ENCODE measurements around the gene SEZ6L. TPM values are rescaled to one million over a fixed set of nuclear protein-coding genes. Genes with fewer than 3 reads are reported as not detected.

Gene SEZ6L
- total RNA-seq, 4 donors from 2014 or later = under 0.01 to 0.63 (median 0.22) TPM

DNA sequence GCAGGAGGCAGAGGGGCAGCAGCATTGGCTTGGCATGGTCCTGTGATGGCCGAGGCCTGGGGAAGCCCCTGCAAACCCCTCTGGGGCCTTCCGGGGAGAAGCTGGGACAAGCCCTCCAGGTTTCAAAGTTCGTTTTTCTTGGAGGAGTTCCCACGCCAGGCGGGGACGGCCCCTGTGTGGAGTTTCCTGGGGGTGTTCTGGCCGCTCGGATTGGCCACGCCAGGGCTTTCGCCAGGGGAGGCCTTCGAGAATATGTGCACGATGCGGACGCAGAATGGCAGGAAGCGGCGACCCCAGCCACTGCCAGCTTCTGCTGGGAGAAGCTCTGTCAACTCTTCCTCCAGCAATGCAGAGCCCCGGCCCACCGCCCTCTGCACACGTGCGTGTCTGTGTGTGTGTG is 157.5 kb downstream of the SEZ6L start:
- no peaks in the 10 kb centered on the region for H3K27me3 ChIP-seq

DNA sequence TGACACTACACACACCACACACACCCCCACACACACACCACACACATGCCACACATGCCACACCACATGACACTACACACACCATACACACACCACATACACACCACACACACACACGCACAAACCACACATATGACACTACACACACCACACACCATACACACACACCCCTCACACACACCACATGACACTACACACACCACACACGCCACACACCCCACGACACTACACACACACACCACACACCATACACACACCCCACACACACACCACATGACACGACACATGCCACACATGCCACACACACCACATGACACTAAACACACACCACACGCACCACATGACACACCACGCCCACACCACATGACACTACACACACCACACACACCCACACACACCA is 158.0 kb downstream of the SEZ6L start:
- no peak overlapping the region for H3K27ac ChIP-seq
- no peak overlapping the region for H3K4me3 ChIP-seq
- no peaks in the 10 kb centered on the region for H3K36me3 ChIP-seq
- WGBS, 2 donors = 88 to 89% methylated on average over 6 of the region's 6 CpGs
- TF ChIP-seq, protein P1, sequence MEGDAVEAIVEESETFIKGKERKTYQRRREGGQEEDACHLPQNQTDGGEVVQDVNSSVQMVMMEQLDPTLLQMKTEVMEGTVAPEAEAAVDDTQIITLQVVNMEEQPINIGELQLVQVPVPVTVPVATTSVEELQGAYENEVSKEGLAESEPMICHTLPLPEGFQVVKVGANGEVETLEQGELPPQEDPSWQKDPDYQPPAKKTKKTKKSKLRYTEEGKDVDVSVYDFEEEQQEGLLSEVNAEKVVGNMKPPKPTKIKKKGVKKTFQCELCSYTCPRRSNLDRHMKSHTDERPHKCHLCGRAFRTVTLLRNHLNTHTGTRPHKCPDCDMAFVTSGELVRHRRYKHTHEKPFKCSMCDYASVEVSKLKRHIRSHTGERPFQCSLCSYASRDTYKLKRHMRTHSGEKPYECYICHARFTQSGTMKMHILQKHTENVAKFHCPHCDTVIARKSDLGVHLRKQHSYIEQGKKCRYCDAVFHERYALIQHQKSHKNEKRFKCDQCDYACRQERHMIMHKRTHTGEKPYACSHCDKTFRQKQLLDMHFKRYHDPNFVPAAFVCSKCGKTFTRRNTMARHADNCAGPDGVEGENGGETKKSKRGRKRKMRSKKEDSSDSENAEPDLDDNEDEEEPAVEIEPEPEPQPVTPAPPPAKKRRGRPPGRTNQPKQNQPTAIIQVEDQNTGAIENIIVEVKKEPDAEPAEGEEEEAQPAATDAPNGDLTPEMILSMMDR (IDR thresholded peaks at IDR 0.05) = no peak
- TF ChIP-seq EP300 (IDR thresholded peaks at IDR 0.05) (no peak), POLR2A (IDR thresholded peaks at IDR 0.05) (no peak)
- H3K4me1 ChIP-seq = no peaks in the 10 kb centered on the region
- DNase-seq (ENCODE audit: low spot score in 2 of 2) = no peak
- H3K9me3 ChIP-seq = no peaks in the 10 kb centered on the region
- H3K27me3 ChIP-seq = no peaks in the 10 kb centered on the region

More for the DNA sequence above, 157.5 kb downstream of the SEZ6L start:
- Histone ChIP-seq H3K4me3 (no peak overlapping the region), H3K27ac (no peak overlapping the region), H3K36me3 (no peaks in the 10 kb centered on the region), H3K4me1 (no peaks in the 10 kb centered on the region), H3K9me3 (no peaks in the 10 kb centered on the region)
- WGBS, 2 donors = 57 to 59% methylated on average over 9 to 20 of the region's 20 CpGs
- DNase-seq (ENCODE audit: low spot score in 2 of 2) = no peak
- no peak for TF ChIP-seq EP300 (IDR thresholded peaks at IDR 0.05)
- TF ChIP-seq, protein P1 (IDR thresholded peaks at IDR 0.05) = no peak
- no peak for TF ChIP-seq POLR2A (IDR thresholded peaks at IDR 0.05)

DNA sequence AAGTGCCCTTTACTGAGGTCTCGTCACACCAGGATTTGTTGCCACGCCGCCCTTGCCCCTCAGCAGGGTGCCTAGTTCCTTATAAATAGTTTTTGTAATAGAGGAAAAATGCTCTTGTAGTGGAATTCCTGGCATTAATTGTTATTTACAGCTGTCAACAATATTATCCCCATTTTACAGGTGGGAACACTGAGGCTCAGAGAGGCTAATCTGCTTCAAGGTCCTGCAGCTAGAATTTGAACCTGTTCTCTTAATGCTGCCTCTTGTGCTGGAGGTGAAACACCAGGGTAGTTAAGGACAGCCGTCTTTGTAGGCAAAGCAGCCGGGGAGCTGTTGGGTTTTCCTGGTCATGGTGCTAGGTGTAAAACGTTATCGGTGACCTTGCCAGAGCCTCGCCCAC is 159.0 kb downstream of the SEZ6L start:
- Histone ChIP-seq H3K27me3 (no peaks in the 10 kb centered on the region), H3K36me3 (no peaks in the 10 kb centered on the region), H3K9me3 (no peaks in the 10 kb centered on the region), H3K4me1 (no peaks in the 10 kb centered on the region), H3K4me3 (no peak overlapping the region), H3K27ac (no peak overlapping the region)
- WGBS, 2 donors = 75 to 80% methylated on average over 8 of the region's 8 CpGs
- no peak for DNase-seq (ENCODE audit: low spot score in 2 of 2)
- TF ChIP-seq, protein P1 (IDR thresholded peaks at IDR 0.05) = no peak
- TF ChIP-seq EP300 (IDR thresholded peaks at IDR 0.05) = no peak
- no peak for TF ChIP-seq POLR2A (IDR thresholded peaks at IDR 0.05)

DNA sequence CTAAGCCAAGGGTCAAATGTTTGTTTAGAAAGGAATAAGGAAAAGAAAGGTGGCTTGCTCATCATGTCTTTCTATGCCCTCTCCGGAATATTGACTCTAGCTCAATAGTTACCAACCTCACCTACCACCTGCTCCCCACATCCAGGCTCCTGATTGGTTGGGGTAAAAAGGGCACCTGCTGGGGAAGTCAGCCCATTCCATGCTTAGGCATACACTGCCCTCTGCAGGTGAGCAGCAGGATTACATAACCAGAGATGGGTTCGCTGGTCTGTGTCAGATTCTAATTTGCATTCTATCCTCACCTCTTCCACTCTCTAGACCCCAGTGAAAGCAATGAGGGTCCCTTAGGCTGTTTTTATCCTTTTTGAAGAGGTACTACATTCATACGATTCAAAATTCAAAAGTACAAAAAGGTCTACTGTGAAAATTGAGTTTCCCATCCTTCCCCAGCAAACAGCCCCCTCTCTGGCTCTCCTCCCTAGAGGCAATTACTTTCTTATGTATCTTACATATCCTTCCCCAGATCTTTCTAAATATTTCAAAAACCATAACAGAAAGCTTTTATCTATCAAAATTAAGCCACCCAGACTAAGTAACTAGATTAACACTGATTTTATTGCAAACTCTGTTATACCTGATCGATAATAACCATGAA is 161.8 kb downstream of the SEZ6L start:
- DNase-seq (ENCODE audit: low spot score in 2 of 2) = peak in 1 of 2 donors; percentile 40
- Histone ChIP-seq H3K9me3 (no peaks in the 10 kb centered on the region), H3K27me3 (peaks cover 0 to 5% of the 10 kb centered on the region in 2 donors), H3K27ac (no peak overlapping the region), H3K36me3 (no peaks in the 10 kb centered on the region), H3K4me1 (no peaks in the 10 kb centered on the region), H3K4me3 (no peak overlapping the region)
- TF ChIP-seq, protein P1 (IDR thresholded peaks at IDR 0.05) = peak; percentile 31 to 62 (median 47)
- TF ChIP-seq EP300 (IDR thresholded peaks at IDR 0.05) = no peak
- no peak for TF ChIP-seq POLR2A (IDR thresholded peaks at IDR 0.05)
- WGBS, 2 donors = 25 to 26% methylated on average over 4 of the region's 4 CpGs

DNA sequence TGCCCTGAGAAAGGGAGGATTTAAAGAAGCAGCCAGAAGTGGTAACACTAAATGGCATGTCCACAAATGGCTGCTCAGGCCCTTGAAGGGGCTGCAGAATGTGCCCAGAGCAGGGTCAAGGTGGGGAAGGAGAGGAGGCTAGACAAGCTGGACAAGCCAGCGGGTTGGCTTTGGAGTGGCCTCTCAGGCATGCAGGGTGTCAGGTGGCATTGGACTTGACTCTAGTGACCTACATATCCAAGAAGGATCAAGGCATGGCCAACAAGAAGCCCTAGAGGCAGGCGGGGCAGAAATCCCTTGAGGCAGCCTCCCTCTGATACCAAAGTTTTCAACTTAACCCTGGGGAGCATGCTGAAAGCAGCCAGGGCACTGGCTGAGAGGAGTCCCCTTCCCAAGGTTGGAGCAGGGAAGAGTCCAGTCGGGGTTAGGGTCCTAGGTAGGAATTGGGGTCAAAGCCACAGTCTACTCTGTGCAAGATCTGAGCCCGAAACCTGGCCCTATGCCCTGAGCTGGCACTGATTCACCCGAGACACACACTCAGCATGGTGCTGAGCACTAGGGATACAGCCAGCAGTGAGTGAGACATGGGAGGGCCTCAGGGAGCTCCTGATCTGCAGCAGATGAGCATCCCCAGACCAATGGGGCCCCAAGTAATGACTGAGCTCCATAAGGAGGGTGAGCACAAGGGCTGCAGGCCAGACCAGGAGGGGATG is 164.0 kb downstream of the SEZ6L start:
- 66 to 79% methylated on average over 5 of the region's 5 CpGs for WGBS, 2 donors
- Histone ChIP-seq H3K4me3 (no peak overlapping the region), H3K27me3 (peaks cover 0 to 5% of the 10 kb centered on the region in 2 donors), H3K9me3 (no peaks in the 10 kb centered on the region), H3K4me1 (no peaks in the 10 kb centered on the region), H3K27ac (no peak overlapping the region), H3K36me3 (no peaks in the 10 kb centered on the region)
- TF ChIP-seq, protein P1 (IDR thresholded peaks at IDR 0.05) = no peak
- TF ChIP-seq POLR2A (IDR thresholded peaks at IDR 0.05) (no peak), EP300 (IDR thresholded peaks at IDR 0.05) (no peak)
- DNase-seq (ENCODE audit: low spot score in 2 of 2) = no peak
